Subcutaneous adipose tissue (tissue), 4 donors: ENCODE results near the gene NR3C2. TPM values are rescaled to one million over a fixed set of nuclear protein-coding genes. Genes with fewer than 3 reads are reported as not detected.

Experiments
- total RNA-seq, 4 donors: library from RNA; depleted of rRNA; stranded (reverse); fragments of >200 nt; gene quantifications; one replicate each; pipeline ENCODE4 v1.1.0, GENCODE V29; 2016
- TF ChIP-seq, protein P1 (sequence below): fragments of 450-650 bp; IDR thresholded peaks from one replicate; pipeline ENCODE4 v1.5.1; 2016; ENCODE audit warnings: low read depth, mild to moderate bottlenecking, control low read depth, antibody characterized with exemption, moderate library complexity

The NR3C2 gene
- total RNA-seq, 4 donors from 2014 or later, result 7.5 to 17.0 (median 8.9) TPM

GRCh38 chr4:148286012-148286411, 156.2 kb downstream of the NR3C2 start:
- TF ChIP-seq, protein P1, sequence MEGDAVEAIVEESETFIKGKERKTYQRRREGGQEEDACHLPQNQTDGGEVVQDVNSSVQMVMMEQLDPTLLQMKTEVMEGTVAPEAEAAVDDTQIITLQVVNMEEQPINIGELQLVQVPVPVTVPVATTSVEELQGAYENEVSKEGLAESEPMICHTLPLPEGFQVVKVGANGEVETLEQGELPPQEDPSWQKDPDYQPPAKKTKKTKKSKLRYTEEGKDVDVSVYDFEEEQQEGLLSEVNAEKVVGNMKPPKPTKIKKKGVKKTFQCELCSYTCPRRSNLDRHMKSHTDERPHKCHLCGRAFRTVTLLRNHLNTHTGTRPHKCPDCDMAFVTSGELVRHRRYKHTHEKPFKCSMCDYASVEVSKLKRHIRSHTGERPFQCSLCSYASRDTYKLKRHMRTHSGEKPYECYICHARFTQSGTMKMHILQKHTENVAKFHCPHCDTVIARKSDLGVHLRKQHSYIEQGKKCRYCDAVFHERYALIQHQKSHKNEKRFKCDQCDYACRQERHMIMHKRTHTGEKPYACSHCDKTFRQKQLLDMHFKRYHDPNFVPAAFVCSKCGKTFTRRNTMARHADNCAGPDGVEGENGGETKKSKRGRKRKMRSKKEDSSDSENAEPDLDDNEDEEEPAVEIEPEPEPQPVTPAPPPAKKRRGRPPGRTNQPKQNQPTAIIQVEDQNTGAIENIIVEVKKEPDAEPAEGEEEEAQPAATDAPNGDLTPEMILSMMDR, result no peak

- TF ChIP-seq, protein P1, result no peak
Measured at GRCh38 chr4:148283665-148284064, 158.5 kb downstream of the NR3C2 start.

- TF ChIP-seq, protein P1, result no peak
Measured at GRCh38 chr4:148278310-148278709, 163.9 kb downstream of the NR3C2 start.

GRCh38 chr4:148275266-148275665, 166.9 kb downstream of the NR3C2 start:
- TF ChIP-seq, protein P1, result no peak

- TF ChIP-seq, protein P1, result no peak
Measured at GRCh38 chr4:148273501-148273986, 168.7 kb downstream of the NR3C2 start.

GRCh38 chr4:148271166-148271565, 171.0 kb downstream of the NR3C2 start:
- TF ChIP-seq, protein P1, result no peak

- TF ChIP-seq, protein P1, result no peak
Measured at GRCh38 chr4:148270630-148271029, 171.6 kb downstream of the NR3C2 start.
